Stimulated activated CD8-positive, alpha-beta memory T cell treated with anti-CD3 and anti-CD28 coated beads, Interleukin-7, amount 100 ng/mL, for 1 hour (primary cell): Measurements from ENCODE around the gene SP2.

ENCODE experiments used
- DNase-seq, 2 donors: peaks; one replicate each; pipeline ENCODE4 v3.0.0-alpha.2; 2020; ENCODE audit warnings: low read depth in 2 of 2

SP2 gene

DNA sequence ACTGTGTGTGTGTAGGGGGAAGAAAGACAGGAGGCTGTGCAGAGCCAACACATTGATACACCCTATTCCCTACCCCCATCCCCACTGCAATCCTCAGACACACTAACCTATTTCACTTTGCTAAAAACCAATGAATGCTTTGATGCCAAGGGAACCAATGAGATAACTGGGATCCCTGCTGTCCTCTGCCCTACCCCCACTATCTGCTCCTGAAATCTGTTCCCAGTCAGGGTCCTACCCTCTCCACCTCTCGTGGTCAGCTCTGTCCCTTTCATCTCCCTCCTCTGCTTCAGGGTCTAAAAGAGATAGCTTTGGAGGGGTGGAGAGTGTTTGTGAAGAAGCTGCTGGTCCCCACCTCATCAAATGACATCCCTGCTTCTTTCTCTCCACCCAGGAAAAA, 26.0 kb upstream of the SP2 start:
- DNase-seq = no peak

GRCh38 chr17:47871048-47871447, 25.0 kb upstream of the SP2 start:
- no peak for DNase-seq

GRCh38 chr17:47872019-47872650, 23.9 kb upstream of the SP2 start:
- DNase-seq = no peak

- DNase-seq = no peak
Observed at GRCh38 chr17:47872651-47873161, 23.3 kb upstream of the SP2 start.

- no peak for DNase-seq
Observed at GRCh38 chr17:47873200-47874090, 22.6 kb upstream of the SP2 start.

DNA sequence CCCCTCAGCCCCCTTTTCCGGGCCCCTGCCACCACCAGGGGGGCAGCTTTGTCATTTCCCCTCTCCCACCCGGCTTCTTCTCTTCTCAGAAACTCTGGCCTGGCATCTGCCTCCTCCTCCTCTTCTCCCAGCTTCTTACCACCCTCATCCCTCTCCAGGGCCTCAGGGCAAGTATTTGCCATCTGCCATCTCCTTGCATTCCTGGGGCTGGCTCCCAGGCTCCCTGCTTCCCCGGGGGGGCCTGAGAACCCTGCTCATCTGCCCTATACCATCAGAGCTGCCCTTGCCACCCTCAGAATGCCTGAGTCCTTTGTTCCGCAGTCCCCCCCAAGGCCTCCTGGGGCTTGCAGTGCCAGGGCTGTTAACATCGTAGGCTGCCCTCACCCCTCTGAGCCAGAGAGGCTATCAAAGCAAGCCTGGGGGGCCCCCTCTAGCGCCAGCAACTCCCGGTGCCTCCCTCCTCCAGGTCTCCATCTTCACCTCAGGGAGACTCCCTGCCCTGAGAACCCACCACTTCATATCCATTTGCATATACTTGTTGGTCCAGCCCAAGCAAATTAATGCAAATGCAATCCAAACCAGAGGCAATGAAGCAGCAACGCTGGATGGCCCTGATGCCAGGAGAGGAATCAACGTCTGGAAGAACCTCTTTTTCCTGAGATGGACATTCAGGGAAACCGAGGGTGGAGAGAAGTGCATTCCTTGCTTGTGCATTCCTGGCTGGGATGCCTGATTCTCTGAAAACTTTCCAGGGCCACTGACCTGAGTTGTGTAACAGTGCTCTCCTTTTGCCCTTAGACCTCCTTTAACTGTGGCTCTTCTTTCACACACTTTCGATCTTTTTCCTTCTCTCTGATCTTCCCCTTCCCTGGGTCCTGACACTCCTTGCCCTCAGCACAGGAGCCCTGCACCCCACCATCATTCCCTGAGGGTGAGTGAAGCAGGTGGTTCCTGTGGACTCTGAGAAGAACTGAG, 20.7 kb upstream of the SP2 start:
- no peak for DNase-seq

- no peak for DNase-seq
Observed at GRCh38 chr17:47877368-47878034, 18.5 kb upstream of the SP2 start.

- no peak for DNase-seq
Observed at GRCh38 chr17:47878203-47879027, 17.6 kb upstream of the SP2 start.

GRCh38 chr17:47879028-47879585, 16.9 kb upstream of the SP2 start:
- DNase-seq = no peak

GRCh38 chr17:47879776-47880454, 16.1 kb upstream of the SP2 start:
- no peak for DNase-seq

- DNase-seq = no peak
Observed at GRCh38 chr17:47882247-47882646, 13.8 kb upstream of the SP2 start.

GRCh38 chr17:47882695-47883588, 13.1 kb upstream of the SP2 start:
- DNase-seq = no peak

DNA sequence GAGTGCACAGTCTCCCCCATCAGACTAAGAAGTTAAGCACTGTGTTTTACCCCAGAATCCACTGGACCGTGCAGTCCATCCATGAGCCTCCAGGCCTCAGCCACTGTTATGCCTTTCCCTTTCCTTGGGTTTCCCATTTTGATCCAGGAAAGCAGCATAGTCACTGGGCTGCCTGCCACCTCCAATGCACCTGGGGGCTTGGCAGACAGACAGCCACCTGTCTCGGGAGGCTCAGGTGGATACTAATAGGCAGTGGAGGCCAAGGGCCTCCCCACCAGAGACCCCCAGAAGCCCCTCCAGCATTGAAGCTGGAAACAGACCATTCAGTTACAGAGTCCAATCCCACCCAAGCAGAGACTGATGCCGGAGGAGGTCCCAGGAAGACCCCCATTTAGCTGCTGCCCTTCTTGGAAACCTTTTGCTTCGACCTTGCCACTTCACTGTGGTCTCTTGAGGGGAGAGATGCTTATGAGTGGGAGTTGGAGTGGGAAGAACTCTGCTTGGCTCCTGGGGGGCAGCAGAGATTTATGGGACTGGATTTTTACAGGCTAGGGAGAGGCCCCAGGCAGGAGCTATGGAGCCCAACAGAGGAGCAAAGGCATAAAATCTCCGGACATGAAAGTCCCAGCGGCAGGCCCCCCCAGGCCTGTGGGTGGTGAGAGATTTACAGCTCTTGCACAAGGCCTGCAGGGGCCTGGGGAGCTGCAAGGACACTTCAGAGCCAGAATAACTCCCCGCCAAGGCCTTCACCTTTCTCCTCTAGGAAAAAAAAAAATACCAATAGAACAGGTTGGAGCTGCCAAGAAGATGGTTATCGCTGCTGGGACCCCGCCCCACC, 12.2 kb upstream of the SP2 start:
- DNase-seq = no peak

- no peak for DNase-seq
Observed at GRCh38 chr17:47884427-47884740, 11.7 kb upstream of the SP2 start.

GRCh38 chr17:47884905-47885730, 10.9 kb upstream of the SP2 start:
- DNase-seq = no peak

DNA sequence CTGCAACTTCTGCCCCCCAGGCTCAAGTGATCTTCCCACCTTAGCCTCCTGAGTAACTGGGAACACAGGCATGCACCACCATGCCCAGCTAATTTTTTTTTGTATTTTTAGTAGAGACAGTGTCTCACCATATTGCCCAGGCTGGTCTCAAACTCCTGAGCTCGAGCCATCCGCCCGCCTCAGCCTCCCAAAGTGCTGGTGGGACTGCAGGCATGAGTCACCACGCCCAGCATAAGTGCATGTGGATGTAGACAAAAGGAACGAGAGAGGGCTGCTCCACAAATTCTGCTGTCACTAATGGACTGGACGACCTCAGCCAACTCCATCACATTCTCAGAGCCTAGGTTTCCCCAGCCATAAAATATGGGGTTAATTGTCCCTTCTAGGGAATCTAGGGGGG, 7.7 kb upstream of the SP2 start:
- DNase-seq = no peak
